HG03520 (cell line): ENCODE data around the gene CETN3.
"Not testable (repeated sequence)": the region's sequence is repeated elsewhere in the genome, so short reads cannot be mapped to it uniquely, and the experiment has no call there.

ENCODE experiments used
- ATAC-seq: cut with Tn5 transposase; IDR thresholded peaks from one replicate; pipeline ENCODE4 v1.9.1; 2021; ENCODE audit warnings: mild to moderate bottlenecking, moderate library complexity; ENCODE audit not compliant: unreplicated experiment

Gene CETN3

DNA sequence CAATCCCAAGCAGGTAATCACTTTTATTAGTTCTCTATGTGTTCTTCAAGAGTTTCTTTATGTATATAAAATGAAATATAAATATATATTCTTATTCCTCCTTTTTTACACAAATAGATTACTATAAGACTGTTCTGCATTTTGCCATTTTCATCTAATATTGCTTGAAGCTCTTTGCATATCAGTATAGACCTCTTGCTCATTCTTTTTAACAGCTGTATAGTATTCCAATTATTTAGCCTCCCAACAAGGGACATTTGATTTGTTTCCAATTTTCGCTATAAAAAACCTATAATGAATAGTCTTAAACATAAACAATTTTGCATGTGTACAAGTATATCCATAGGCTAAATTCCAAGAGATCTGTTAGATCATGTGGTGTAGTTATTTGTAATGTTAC is 25.2 kb downstream of the CETN3 start:
- ATAC-seq = no peak

- ATAC-seq = no peak
Measured at GRCh38 chr5:90383903-90384302, 25.7 kb downstream of the CETN3 start.

GRCh38 chr5:90381213-90381929 is 28.2 kb downstream of the CETN3 start:
- ATAC-seq = no peak

- no peak for ATAC-seq
Measured at GRCh38 chr5:90379652-90380051, 29.9 kb downstream of the CETN3 start.

- no peak for ATAC-seq
Measured at GRCh38 chr5:90378752-90379151, 30.8 kb downstream of the CETN3 start.

GRCh38 chr5:90371269-90371668 is 38.3 kb downstream of the CETN3 start:
- ATAC-seq = not testable (repeated sequence)

DNA sequence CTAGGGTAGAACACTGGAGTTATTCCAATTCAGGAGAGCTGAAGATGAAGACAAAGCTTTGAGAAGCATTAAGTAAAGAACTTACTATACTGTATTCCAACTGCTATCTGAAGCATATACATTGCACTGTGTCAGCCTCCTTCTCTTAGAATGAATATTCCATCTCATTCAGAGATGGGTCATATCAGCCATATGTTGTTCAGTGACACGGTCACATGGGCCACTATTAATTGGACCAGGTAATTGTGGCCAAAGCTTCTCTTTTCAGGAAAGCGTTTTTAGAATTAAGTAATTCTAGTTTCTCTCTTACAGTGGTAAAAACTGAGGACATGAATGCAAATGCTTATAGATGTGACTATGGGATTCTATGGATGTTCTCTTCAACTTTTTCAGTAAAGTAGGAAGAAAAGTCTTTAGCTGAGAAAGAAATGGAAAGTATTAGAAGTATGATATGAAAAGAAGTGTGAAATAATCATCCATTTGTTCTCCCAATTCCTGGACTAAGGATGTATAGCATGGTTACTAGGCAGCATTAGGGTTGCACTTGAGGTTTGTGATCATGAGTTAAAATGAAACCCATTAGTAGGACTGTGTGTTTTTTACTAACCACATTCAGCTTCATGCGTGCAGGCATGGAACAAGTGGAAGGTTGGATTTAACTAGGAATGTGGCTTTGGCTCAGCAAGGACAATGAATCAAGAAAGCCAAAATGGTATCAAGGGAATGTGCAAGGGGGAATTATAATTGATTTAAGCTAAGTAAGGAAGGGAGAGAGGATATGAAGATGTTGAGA is 40.9 kb downstream of the CETN3 start:
- ATAC-seq = peak; percentile 82

- ATAC-seq = no peak
Measured at GRCh38 chr5:90367879-90368278, 41.7 kb downstream of the CETN3 start.

DNA sequence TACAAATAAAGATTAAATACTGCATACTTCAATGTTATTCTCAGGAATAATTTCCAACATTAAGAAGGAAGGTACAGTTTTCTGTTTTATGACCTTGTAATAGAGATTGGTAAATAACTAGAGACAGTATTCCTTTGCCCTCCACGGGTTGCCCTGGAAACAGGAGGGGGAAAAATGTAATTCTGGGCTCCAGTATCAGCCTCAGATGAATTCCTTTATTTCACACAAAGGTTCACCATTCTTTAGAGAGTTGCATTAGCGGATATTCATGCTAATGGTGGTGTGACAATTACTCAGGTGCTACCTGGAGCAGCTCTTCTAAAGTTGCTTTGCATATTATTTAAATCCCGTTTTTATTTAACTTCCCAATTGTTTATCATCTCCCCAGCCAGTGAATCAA is 42.6 kb downstream of the CETN3 start:
- ATAC-seq = no peak

GRCh38 chr5:90365328-90365727 is 44.2 kb downstream of the CETN3 start:
- no peak for ATAC-seq

DNA sequence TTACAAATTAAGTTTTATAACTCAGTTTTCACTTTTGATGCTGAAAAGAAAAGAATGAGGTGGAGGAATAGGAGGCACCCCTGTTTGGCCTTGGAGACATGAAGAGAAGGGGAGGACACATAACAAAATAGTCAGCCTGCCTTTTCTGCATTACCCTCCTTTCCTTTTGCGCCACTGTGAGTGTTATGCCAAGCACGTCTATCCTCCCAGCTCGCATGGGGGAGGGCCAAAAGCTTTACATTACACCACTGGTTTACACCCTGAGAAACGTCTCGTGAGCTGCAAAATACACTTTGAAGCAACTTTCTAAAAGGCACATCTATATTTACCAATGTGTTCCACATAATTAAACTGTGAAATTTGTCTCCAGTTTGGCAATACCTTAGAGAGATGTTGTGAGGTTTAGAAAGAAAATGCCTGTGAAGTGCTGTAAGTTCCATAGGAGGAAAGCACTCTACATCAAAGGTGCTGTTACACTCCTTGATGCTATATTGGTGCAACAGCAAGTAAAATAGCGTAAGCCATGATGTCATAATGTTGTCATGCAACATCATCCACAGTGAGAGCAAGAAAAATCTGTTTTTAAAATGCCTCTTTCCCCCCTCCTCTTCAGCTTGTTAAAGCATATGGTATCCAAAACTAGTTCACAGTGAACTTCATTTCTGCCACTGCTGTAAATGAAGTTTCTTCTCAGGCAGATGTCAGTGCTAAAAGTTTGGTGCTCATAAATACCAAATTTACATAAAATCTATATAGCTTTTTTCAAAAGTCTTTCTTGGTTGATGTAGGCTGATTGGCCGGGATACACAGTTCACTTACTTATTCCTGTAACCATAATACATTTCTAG is 50.3 kb downstream of the CETN3 start:
- no peak for ATAC-seq

DNA sequence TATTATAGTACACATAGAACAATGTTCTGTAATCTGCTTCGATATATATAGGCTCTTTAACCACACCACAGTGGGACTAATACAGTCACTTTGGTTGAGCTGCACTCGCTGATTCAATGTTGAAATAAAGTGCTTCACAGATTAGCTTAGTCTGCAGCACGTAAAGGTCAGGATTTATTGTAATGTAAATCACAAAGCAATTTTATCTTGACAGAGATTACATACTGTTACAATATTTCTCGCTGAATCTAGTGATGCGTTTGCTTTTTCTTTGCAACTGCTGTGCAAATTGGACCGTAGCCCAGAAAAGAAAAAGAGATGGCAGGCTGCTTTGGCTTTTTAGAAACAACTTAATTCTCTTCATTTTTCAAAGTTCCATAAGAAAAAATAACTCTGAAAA is 52.9 kb downstream of the CETN3 start:
- no peak for ATAC-seq

- no peak for ATAC-seq
Measured at GRCh38 chr5:90356176-90356575, 53.4 kb downstream of the CETN3 start.

- no peak for ATAC-seq
Measured at GRCh38 chr5:90355635-90356034, 53.9 kb downstream of the CETN3 start.

DNA sequence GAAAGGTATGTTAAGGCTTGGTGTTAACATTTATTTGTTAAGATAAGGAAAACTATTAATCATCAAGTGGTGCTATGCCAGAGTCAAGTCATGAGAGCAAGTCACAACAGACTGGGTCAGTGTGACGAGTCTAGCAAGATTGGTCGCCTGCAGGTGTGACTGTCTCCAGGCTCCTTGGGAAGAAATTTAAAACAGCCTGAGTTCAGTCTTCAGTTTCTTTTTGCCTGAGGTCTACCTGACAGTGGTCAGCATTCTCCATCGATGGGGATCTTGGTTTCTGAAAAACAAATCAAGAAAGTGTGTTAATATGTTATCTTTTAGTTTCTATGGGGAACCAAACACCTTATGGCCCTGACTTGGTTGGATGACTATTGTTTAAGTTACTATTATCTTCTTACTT is 56.3 kb downstream of the CETN3 start:
- ATAC-seq = peak; percentile 65

DNA sequence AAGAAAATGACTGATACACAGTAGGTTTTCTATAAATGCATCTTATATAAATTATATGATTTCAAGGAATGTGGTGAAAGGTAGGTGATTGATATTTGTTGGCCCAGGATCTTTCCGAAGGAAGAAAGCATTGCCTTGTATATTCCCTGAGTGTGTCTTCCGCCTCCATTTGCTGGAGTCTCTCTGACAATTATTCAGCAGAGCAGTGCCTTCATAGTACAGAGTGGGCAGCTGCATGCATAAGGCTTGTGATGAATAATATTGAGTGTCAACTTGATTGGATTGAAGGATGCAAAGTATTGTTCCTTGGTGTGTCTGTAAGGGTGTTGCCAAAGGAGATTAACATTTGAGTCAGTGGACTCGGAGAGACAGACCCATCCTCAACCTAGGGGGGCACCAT is 58.5 kb downstream of the CETN3 start:
- ATAC-seq = no peak

DNA sequence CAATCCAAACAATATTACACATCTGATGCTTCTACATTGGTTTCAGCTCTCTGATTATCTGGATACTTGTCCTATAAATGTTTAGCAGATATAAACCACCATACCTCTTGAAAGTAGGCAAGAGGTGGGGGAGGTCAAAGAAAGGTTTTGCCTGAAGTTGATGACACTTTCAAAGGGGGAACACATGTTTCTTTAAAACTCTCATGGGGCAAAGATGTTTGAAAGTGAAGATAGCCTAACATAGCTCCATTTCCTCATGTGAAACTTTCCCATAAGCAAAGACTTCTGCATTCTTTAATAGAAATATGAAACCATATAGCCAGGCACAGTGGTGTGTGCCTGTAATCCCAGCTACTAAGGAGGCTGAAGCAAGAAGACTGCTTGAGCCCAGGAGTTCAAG is 62.1 kb downstream of the CETN3 start:
- no peak for ATAC-seq

DNA sequence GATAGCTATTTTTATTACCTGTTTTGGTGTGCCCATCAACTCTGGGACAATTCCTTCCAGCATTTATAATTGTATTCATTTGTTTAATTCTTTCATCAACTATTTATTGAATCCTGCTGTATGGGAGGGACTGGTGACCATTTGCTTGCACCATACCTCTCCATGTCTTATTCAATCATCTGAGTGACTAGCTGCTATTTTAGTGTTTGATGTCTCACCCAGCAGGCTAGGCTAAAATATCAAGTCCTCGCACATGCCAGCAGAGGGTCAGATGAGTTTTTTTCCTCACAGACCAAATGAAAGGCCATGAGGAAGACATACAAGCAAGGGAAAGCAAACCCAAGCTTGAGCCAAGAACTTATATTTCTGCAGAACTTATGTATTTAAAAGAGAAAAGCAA is 63.9 kb downstream of the CETN3 start:
- no peak for ATAC-seq

DNA sequence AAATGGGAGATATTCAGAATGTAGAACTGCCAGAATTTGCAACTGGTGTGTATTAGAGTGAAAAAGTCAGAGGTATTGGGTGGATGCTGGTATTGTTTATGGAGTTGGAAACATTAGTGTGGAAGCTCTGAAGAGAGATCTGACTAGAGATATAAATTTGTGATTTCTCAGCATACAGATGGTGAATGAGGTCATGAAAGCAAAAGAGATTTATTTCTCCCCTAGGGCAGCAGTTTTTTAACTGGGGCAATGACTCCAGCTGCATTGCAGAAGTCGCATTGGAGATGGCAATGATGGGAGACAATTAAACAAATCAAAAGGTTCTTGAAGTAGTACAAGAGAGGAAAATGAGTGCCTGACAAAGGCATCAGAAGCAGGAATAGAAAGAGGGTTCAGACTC is 64.9 kb downstream of the CETN3 start:
- ATAC-seq = no peak

GRCh38 chr5:90343731-90344130 is 65.8 kb downstream of the CETN3 start:
- ATAC-seq = not testable (repeated sequence)

DNA sequence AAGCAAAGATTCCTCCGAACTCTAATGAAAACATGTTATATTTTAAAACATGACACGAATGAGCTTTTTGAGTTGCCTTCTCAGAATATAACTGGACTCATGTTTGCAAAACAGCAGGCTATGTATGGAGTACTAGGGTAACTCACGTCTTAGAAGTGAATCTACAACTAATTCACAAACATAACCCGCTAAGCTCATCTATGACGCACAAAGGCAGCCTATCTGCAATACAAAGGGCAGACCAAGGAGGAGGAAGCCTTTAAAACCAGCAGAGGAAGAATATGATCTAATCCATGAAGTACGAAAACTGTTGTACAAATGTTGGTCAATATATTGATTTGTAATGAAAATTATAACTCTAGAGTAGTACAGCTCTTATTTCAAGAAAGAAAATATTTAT is 67.0 kb downstream of the CETN3 start:
- ATAC-seq = no peak
